GM19240 (cell line): ENCODE measurements around the gene CUL4A.
A peak's percentile ranks its signal among the peaks of the same experiment; 100 is the strongest.

ENCODE experiments used
- DNase-seq: peaks from one replicate; pipeline ENCODE4 v3.0.0; 2011; ENCODE audit warnings: low spot score; ENCODE audit not compliant: insufficient read length

CUL4A gene

GRCh38 chr13:113207890-113208420 is 1.5 kb upstream of the CUL4A start:
- no peak for DNase-seq

GRCh38 chr13:113208421-113209335 is 735 bp upstream of the CUL4A start, which contains the start of gene PCID2:
Gene PCID2 (minus strand): TSS chr13:113208669. CDS start chr13:113208634, 35 bp downstream.
- DNase-seq = peak; percentile 69

GRCh38 chr13:113209759-113210421 is 477 bp downstream of the CUL4A start:
- peak; percentile 45 for DNase-seq

GRCh38 chr13:113210833-113211232 is 1.4 kb downstream of the CUL4A start:
- DNase-seq = no peak

GRCh38 chr13:113211774-113212173 is 2.4 kb downstream of the CUL4A start:
- no peak for DNase-seq

GRCh38 chr13:113216254-113217048 is 7.0 kb downstream of the CUL4A start:
- no peak for DNase-seq

- DNase-seq = no peak
Measured at GRCh38 chr13:113218586-113218985, 9.2 kb downstream of the CUL4A start.

GRCh38 chr13:113219256-113219940 is 10.0 kb downstream of the CUL4A start:
- no peak for DNase-seq

- DNase-seq = no peak
Measured at GRCh38 chr13:113220141-113220598, 10.8 kb downstream of the CUL4A start.

GRCh38 chr13:113220877-113221276 is 11.5 kb downstream of the CUL4A start:
- DNase-seq = no peak

GRCh38 chr13:113223070-113223469 is 13.7 kb downstream of the CUL4A start:
- no peak for DNase-seq

GRCh38 chr13:113224486-113224885 is 15.1 kb downstream of the CUL4A start:
- no peak for DNase-seq

GRCh38 chr13:113225515-113225914 is 16.1 kb downstream of the CUL4A start:
- no peak for DNase-seq

GRCh38 chr13:113226873-113227450 is 17.5 kb downstream of the CUL4A start:
- no peak for DNase-seq

GRCh38 chr13:113229161-113229560 is 19.7 kb downstream of the CUL4A start:
- no peak for DNase-seq

- DNase-seq = no peak
Measured at GRCh38 chr13:113229791-113230190, 20.4 kb downstream of the CUL4A start.

- no peak for DNase-seq
Measured at GRCh38 chr13:113231306-113232207, 22.1 kb downstream of the CUL4A start.

- no peak for DNase-seq
Measured at GRCh38 chr13:113232208-113233003, 23.0 kb downstream of the CUL4A start.
